Endothelial cell of umbilical vein (primary cell): ENCODE measurements around the gene AFF1. TPM values are rescaled to one million over a fixed set of nuclear protein-coding genes. Genes with fewer than 3 reads are reported as not detected.

Source experiments
- BruUV-seq: library from RNA; stranded (reverse); fragments of 400-500 nt; replicated peaks from 2 replicates; lab custom pipeline; 2021; lab: Mats Ljungman, UMichigan
- CTCF ChIA-PET: fragments of 300-600, 350-600 bp; sonication (Branson Sonifier 250); formaldehyde crosslinking; loops from one replicate; lab custom pipeline; 2021; ENCODE audit warnings: antibody characterized with exemption, inconsistent platforms; lab: Charles Lee
- POLR2A ChIA-PET: fragments of 300-600, 350-600 bp; sonication (Branson Sonifier 250); formaldehyde crosslinking; loops from one replicate; lab custom pipeline; 2021; ENCODE audit warnings: antibody characterized with exemption, inconsistent platforms; lab: Charles Lee
- DNase-seq: peaks from one replicate; pipeline ENCODE4 v3.0.0-alpha.2; 2011; ENCODE audit warnings: low read depth, low spot score
- FAIRE-seq: peaks from 2 replicates; lab custom pipeline; 2011; peaks lifted over from hg19 to GRCh38; lab: Jason Lieb, UNC
- H2AFZ ChIP-seq: 2 replicates; pipeline ENCODE4 v1.6.0; 2012; ENCODE audit warnings: low read depth, low read length, control low read depth, inconsistent platforms
- H3K27ac ChIP-seq: 2 replicates; pipeline ENCODE4 v1.5.1; 2011; ENCODE audit warnings: low read depth, mild to moderate bottlenecking, control low read depth, low read length, moderate library complexity; ENCODE audit not compliant: insufficient read depth
- H3K27me3 ChIP-seq, 2 experiments: 2 replicates each; pipeline versions ENCODE4 v1.6.0 to v1.6.1; 2011; ENCODE audit warnings: low read length in 2 of 2, mixed read lengths in 1 of 2; ENCODE audit not compliant: control insufficient read depth in 2 of 2, insufficient read depth in 2 of 2
- H3K36me3 ChIP-seq, 2 experiments: 2 replicates in 1 of 2; 3 replicates in 1 of 2; pipeline ENCODE4 v1.5.1; 2011; ENCODE audit warnings: low read length in 2 of 2, mild to moderate bottlenecking in 1 of 2, moderate library complexity in 1 of 2; ENCODE audit not compliant: control insufficient read depth in 2 of 2, insufficient read depth in 2 of 2; ENCODE audit errors: extremely low read depth in 1 of 2
- H3K4me1 ChIP-seq: 3 replicates; pipeline ENCODE4 v1.5.1; 2011; ENCODE audit warnings: mild to moderate bottlenecking, low read length; ENCODE audit not compliant: control insufficient read depth, insufficient read depth; ENCODE audit errors: extremely low read depth
- H3K4me2 ChIP-seq: 2 replicates; pipeline ENCODE4 v1.6.1; 2011; ENCODE audit warnings: low read length, control low read depth, mixed read lengths; ENCODE audit not compliant: insufficient read depth
- H3K4me3 ChIP-seq, 3 experiments: fragments of 200-600 bp in 1 of 3; sonication (generic), shearing (Covaris generic) in 1 of 3; replicated peaks in 1 of 3; 2 replicates each; pipeline ENCODE4 v1.5.1; 2011 to 2016; ENCODE audit warnings: control low read depth in 3 of 3, low read length in 3 of 3, mild to moderate bottlenecking in 2 of 3, inconsistent platforms in 1 of 3, low read depth in 1 of 3, moderate library complexity in 1 of 3; ENCODE audit not compliant: insufficient read depth in 1 of 3
- H3K79me2 ChIP-seq: 2 replicates; pipeline ENCODE4 v1.6.0; 2012; ENCODE audit warnings: low read length, inconsistent platforms; ENCODE audit not compliant: control insufficient read depth, insufficient read depth
- H3K9ac ChIP-seq: replicated peaks from 2 replicates; pipeline ENCODE3; 2011; ENCODE audit warnings: low read length, control low read depth; ENCODE audit not compliant: insufficient read depth; ENCODE audit errors: extremely low read depth
- H3K9me1 ChIP-seq: replicated peaks from 3 replicates; pipeline ENCODE4 v1.6.0; 2011; ENCODE audit warnings: mild to moderate bottlenecking, low read length; ENCODE audit not compliant: control insufficient read depth, insufficient read depth; ENCODE audit errors: extremely low read depth
- H3K9me3 ChIP-seq: replicated peaks from 2 replicates; pipeline ENCODE4 v1.5.1; 2012; ENCODE audit warnings: low read length, inconsistent platforms; ENCODE audit not compliant: control insufficient read depth, insufficient read depth
- H4K20me1 ChIP-seq: replicated peaks from 2 replicates; pipeline ENCODE3; 2011; ENCODE audit warnings: mild to moderate bottlenecking, low read length; ENCODE audit not compliant: control insufficient read depth, insufficient read depth; ENCODE audit errors: extremely low read depth
- CTCF ChIP-seq, 2 donors: IDR thresholded peaks; 1 replicate in 1 of 2; 2 replicates in 1 of 2; pipeline ENCODE4 v1.5.1; 2011; ENCODE audit warnings: low read length in 2 of 2, mild to moderate bottlenecking in 2 of 2, moderate library complexity in 2 of 2, control low read depth in 1 of 2, inconsistent platforms in 1 of 2, low read depth in 1 of 2; ENCODE audit not compliant: insufficient read depth in 1 of 2; ENCODE audit errors: extremely low read depth in 1 of 2
- EZH2 ChIP-seq: IDR thresholded peaks from 2 replicates; pipeline ENCODE4 v1.6.1; 2012; ENCODE audit warnings: borderline replicate concordance, low read depth, mild to moderate bottlenecking, moderate library complexity, low read length, inconsistent platforms; ENCODE audit not compliant: severe bottlenecking
- FOS ChIP-seq: IDR thresholded peaks from 2 replicates; pipeline ENCODE4 v1.6.1; 2011; ENCODE audit warnings: mild to moderate bottlenecking, low read length, moderate library complexity, borderline replicate concordance; ENCODE audit not compliant: insufficient read depth
- GATA2 ChIP-seq: IDR thresholded peaks from 2 replicates; pipeline ENCODE4 v1.7.0; 2011; ENCODE audit warnings: low read depth, mild to moderate bottlenecking, moderate library complexity, mixed read lengths, low read length; ENCODE audit not compliant: insufficient read length, insufficient read depth
- JUN ChIP-seq: IDR thresholded peaks from 2 replicates; pipeline ENCODE4 v1.6.1; 2011; ENCODE audit warnings: borderline replicate concordance, low read depth; ENCODE audit not compliant: insufficient read length, insufficient read depth
- MAX ChIP-seq: IDR thresholded peaks from 2 replicates; pipeline ENCODE4 v1.6.1; 2011; ENCODE audit not compliant: insufficient read depth, insufficient read length
- MYC ChIP-seq: IDR thresholded peaks from one replicate; pipeline ENCODE4 v1.6.1; 2011; ENCODE audit warnings: mild to moderate bottlenecking, low read depth, low read length
- POLR2A ChIP-seq: IDR thresholded peaks from 2 replicates; pipeline ENCODE4 v1.6.1; 2012; ENCODE audit warnings: low read depth, mild to moderate bottlenecking, control low read depth, low read length
- POLR2AphosphoS5 ChIP-seq: IDR thresholded peaks from 2 replicates; pipeline ENCODE4 v1.6.1; 2012; ENCODE audit warnings: low read depth, mild to moderate bottlenecking, control low read depth, low read length, moderate library complexity; ENCODE audit not compliant: insufficient read depth
- dilution Hi-C: fragments of 300-500 bp; cut with MboI; formaldehyde crosslinking; loops from one replicate; pipeline ENCODE4 v1.15.0; 2019; ENCODE audit warnings: low sequenced_read_pairs; ENCODE audit not compliant: extremely low pct_ligation_motif_present
- intact Hi-C: fragments of 100-400 bp; cut with micrococcal nuclease; formaldehyde crosslinking; loops from one replicate; pipeline ENCODE4 v1.10.0; 2022
- polyA plus RNA-seq, 4 experiments: library from polyadenylated mRNA; depleted of rRNA in 3 of 4; stranded (reverse) in 3 of 4; unstranded in 1 of 4; fragments of >200 nt; gene quantifications; 2 replicates each; pipeline versions ENCODE4 v1.2.1 to v1.2.3, GENCODE V29; 2011 to 2012; ENCODE audit warnings: missing spikeins in 1 of 4
- total RNA-seq: library from RNA; stranded (reverse); gene quantifications from 2 replicates; pipeline ENCODE4 v1.2.3, GENCODE V29; 2021

The AFF1 gene
- total and polyA plus RNA-seq, 2 donors (not counting 3 experiments of a cell fraction or from before 2014, with no cell fraction given): 26.2 to 106 TPM

GRCh38 chr4:86968547-86968946, 33.7 kb downstream of the AFF1 start:
- H3K27me3 ChIP-seq: no peaks in the 10 kb centered on the region
- intact Hi-C loops: no loop called here
- H3K9ac ChIP-seq: no peak overlapping the region
- peaks cover 39% of the 10 kb centered on the region for H3K79me2 ChIP-seq
- H3K27ac ChIP-seq: peak overlapping the region; percentile 38
- no peak overlapping the region for H3K4me3 ChIP-seq
- DNase-seq: peak; percentile 58
- no peaks in the 10 kb centered on the region for H3K9me3 ChIP-seq
- no peaks in the 10 kb centered on the region for H4K20me1 ChIP-seq
- H3K9me1 ChIP-seq: no peaks in the 10 kb centered on the region
- dilution Hi-C loops: no loop called here
- POLR2A ChIA-PET: interaction anchor here (1.0 kb wide), 1 partner anchor 38 kb away, joined by 3 read pairs; no protein-coding TSS in a partner anchor
- H3K4me2 ChIP-seq: peak overlapping the region; percentile 51
- FAIRE-seq: peak; percentile 44
- no peak overlapping the region for H2AFZ ChIP-seq
- CTCF ChIA-PET: interaction anchor here (0.6 to 2.0 kb wide), 4 partner anchors 15 to 125 kb away, joined by 3 to 5 read pairs (median 4); partner anchors contain the start of gene AFF1
- no peaks in the 10 kb centered on the region for H3K36me3 ChIP-seq
- TF ChIP-seq FOS (no peak), CTCF (IDR thresholded peaks at IDR 0.05; ENCODE audit: extremely low read depth in 1 of 2, insufficient read depth in 1 of 2, low read depth in 1 of 2, low read length in 2 of 2) (no peak), POLR2AphosphoS5 (no peak), EZH2 (no peak), POLR2A (no peak), MAX (no peak), GATA2 (no peak), JUN (no peak), MYC (no peak)
- peaks cover 53% of the 10 kb centered on the region for H3K4me1 ChIP-seq
- no TSS peak for BruUV-seq
